Chondrocyte (in vitro differentiated cells): Measurements from ENCODE around the gene CORO7. TPM values are rescaled to one million over a fixed set of nuclear protein-coding genes. Genes with fewer than 3 reads are reported as not detected.
A peak's percentile ranks its signal among the peaks of the same experiment; 100 is the strongest.

Experiments used
- DNase-seq: peaks from one replicate; pipeline ENCODE4 v3.0.0; 2021; ENCODE audit warnings: mixed read lengths, low spot score
- H3K27ac Mint-ChIP-seq: one replicate; pipeline ENCODE4 v1.8.0; 2021; ENCODE audit warnings: mild to moderate bottlenecking, moderate library complexity, mixed read lengths; ENCODE audit not compliant: unreplicated experiment
- H3K27me3 Mint-ChIP-seq: 2 replicates; pipeline ENCODE4 v1.8.0; 2021; ENCODE audit warnings: low read depth, mixed read lengths
- H3K36me3 Mint-ChIP-seq: 2 replicates; pipeline ENCODE4 v1.8.0; 2021; ENCODE audit warnings: low read depth, mixed read lengths
- H3K4me1 Mint-ChIP-seq: 2 replicates; pipeline ENCODE4 v1.8.0; 2021; ENCODE audit warnings: low read depth, mild to moderate bottlenecking, mixed read lengths
- H3K4me3 Mint-ChIP-seq: one replicate; pipeline ENCODE4 v1.8.0; 2021; ENCODE audit warnings: mild to moderate bottlenecking, moderate library complexity, mixed read lengths; ENCODE audit not compliant: unreplicated experiment
- H3K9me3 Mint-ChIP-seq: 2 replicates; pipeline ENCODE4 v1.8.0; 2021; ENCODE audit warnings: low read depth, mixed read lengths
- CTCF ChIP-seq: fragments of 200-600 bp; sonication (generic); IDR thresholded peaks from 2 replicates; pipeline ENCODE4 v1.5.0; 2021; ENCODE audit warnings: antibody characterized with exemption, mild to moderate bottlenecking, moderate library complexity
- total RNA-seq: library from RNA; stranded (reverse); gene quantifications from 3 replicates; pipeline ENCODE4 v1.2.1, GENCODE V29; 2021

Gene CORO7
- total RNA-seq, 1 donor from 2014 or later, result 24.6 TPM

- Mint-ChIP-seq H3K4me1 (peaks cover 76% of the 10 kb centered on the region), H3K9me3 (no peaks in the 10 kb centered on the region), H3K27ac (peak overlapping the region; percentile 94), H3K4me3 (no peak overlapping the region), H3K27me3 (no peaks in the 10 kb centered on the region), H3K36me3 (no peaks in the 10 kb centered on the region)
- no peak for TF ChIP-seq CTCF
- no peak for DNase-seq
Measured at GRCh38 chr16:4384509-4384942, 31.9 kb downstream of the CORO7 start.

- Mint-ChIP-seq H3K4me3 (no peak overlapping the region), H3K27me3 (no peaks in the 10 kb centered on the region), H3K36me3 (no peaks in the 10 kb centered on the region), H3K27ac (peak overlapping the region; percentile 94), H3K9me3 (no peaks in the 10 kb centered on the region), H3K4me1 (peaks cover 74% of the 10 kb centered on the region)
- no peak for TF ChIP-seq CTCF
- no peak for DNase-seq
Measured at GRCh38 chr16:4383591-4384444, 32.6 kb downstream of the CORO7 start.

- Mint-ChIP-seq H3K4me1 (peaks cover 75% of the 10 kb centered on the region), H3K36me3 (peaks cover 1% of the 10 kb centered on the region), H3K9me3 (no peaks in the 10 kb centered on the region), H3K27me3 (no peaks in the 10 kb centered on the region), H3K4me3 (no peak overlapping the region), H3K27ac (peak overlapping the region; percentile 12)
- no peak for TF ChIP-seq CTCF
- DNase-seq, result no peak
Measured at GRCh38 chr16:4382795-4383357, 33.5 kb downstream of the CORO7 start.

GRCh38 chr16:4381935-4382794 is 34.2 kb downstream of the CORO7 start:
- TF ChIP-seq CTCF, result no peak
- H3K27ac Mint-ChIP-seq, result peak overlapping the region; percentile 12
- H3K4me1 Mint-ChIP-seq, result peaks cover 76% of the 10 kb centered on the region
- H3K36me3 Mint-ChIP-seq, result peaks cover 3% of the 10 kb centered on the region
- no peaks in the 10 kb centered on the region for H3K9me3 Mint-ChIP-seq
- no peak overlapping the region for H3K4me3 Mint-ChIP-seq
- no peaks in the 10 kb centered on the region for H3K27me3 Mint-ChIP-seq
- DNase-seq, result no peak
